ENCODE measurements around the gene USP11. TPM values are rescaled to one million over a fixed set of nuclear protein-coding genes. Genes with fewer than 3 reads are reported as not detected.

Gene USP11
- total and polyA plus RNA-seq, 7 donors, result 4.9 to 37.7 (median 21.8) TPM

DNA sequence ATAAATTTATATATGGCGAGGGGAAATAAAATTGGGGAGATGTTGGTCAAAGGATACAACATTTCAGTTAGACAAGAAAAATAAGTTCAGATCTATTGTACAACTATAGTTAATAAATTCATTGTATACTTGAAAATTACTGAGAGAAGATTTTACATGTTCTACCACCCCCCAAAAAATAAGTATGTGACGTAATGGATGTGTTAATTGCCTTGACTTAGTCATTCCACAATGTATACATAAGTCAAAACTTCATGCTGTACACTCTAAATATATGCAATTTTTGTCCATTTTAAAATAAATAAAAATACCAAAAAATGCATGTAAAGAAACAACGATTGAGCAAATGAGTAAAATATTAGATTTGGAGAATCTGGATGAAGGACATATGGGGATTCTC is 1.8 kb downstream of the USP11 start:
- peaks cover 0 to 6% (median 2%) of the 10 kb centered on the region in 4 donors for H3K4me1 ChIP-seq
- no peaks in the 10 kb centered on the region for H3K9me3 ChIP-seq
- H3K4me3 ChIP-seq, result peak overlapping the region in 3 of 4 donors; percentile 64 to 73 (median 66)
- intact Hi-C loops (cut with DNase I), result loop anchor here (5.0 to 10.0 kb wide), 2 partner anchors 90 to 418 kb away; partner anchors contain the start of genes ELK1, NDUFB11 and RBM10
- H3K36me3 ChIP-seq, result peaks cover 0 to under 1% (median 0%) of the 10 kb centered on the region in 4 donors
- WGBS, 2 donors, result 61 to 63% methylated on average over 3 of the region's 3 CpGs
- TF ChIP-seq POLR2A (IDR thresholded peaks at IDR 0.05), result no peak
- TF ChIP-seq, protein P1, sequence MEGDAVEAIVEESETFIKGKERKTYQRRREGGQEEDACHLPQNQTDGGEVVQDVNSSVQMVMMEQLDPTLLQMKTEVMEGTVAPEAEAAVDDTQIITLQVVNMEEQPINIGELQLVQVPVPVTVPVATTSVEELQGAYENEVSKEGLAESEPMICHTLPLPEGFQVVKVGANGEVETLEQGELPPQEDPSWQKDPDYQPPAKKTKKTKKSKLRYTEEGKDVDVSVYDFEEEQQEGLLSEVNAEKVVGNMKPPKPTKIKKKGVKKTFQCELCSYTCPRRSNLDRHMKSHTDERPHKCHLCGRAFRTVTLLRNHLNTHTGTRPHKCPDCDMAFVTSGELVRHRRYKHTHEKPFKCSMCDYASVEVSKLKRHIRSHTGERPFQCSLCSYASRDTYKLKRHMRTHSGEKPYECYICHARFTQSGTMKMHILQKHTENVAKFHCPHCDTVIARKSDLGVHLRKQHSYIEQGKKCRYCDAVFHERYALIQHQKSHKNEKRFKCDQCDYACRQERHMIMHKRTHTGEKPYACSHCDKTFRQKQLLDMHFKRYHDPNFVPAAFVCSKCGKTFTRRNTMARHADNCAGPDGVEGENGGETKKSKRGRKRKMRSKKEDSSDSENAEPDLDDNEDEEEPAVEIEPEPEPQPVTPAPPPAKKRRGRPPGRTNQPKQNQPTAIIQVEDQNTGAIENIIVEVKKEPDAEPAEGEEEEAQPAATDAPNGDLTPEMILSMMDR (IDR thresholded peaks at IDR 0.05), result no peak
- TF ChIP-seq EP300 (IDR thresholded peaks at IDR 0.05), result no peak
- no peak for TF ChIP-seq POLR2AphosphoS5 (IDR thresholded peaks at IDR 0.05)
- DNase-seq, result no peak
- no peaks in the 10 kb centered on the region for H3K27me3 ChIP-seq
- H3K27ac ChIP-seq, result peak overlapping the region; percentile 93 to 97 (median 94)

GRCh38 chrX:47235691-47236103 is 2.9 kb downstream of the USP11 start:
- 76 to 86% methylated on average over 4 of the region's 4 CpGs for WGBS, 2 donors
- Histone ChIP-seq H3K36me3 (peaks cover 0 to 12% (median 1%) of the 10 kb centered on the region in 4 donors), H3K4me1 (peaks cover 0 to 6% (median 2%) of the 10 kb centered on the region in 4 donors), H3K4me3 (no peak overlapping the region), H3K27ac (peak overlapping the region; percentile 41 to 97 (median 94)), H3K27me3 (no peaks in the 10 kb centered on the region), H3K9me3 (no peaks in the 10 kb centered on the region)
- intact Hi-C loops (cut with DNase I), result loop anchor here (2.0 to 10.0 kb wide), 4 partner anchors 77 to 287 kb away; partner anchors contain the start of genes NDUFB11 and RBM10
- no peak for DNase-seq
- TF ChIP-seq POLR2AphosphoS5 (IDR thresholded peaks at IDR 0.05) (no peak), EP300 (IDR thresholded peaks at IDR 0.05) (no peak)

DNA sequence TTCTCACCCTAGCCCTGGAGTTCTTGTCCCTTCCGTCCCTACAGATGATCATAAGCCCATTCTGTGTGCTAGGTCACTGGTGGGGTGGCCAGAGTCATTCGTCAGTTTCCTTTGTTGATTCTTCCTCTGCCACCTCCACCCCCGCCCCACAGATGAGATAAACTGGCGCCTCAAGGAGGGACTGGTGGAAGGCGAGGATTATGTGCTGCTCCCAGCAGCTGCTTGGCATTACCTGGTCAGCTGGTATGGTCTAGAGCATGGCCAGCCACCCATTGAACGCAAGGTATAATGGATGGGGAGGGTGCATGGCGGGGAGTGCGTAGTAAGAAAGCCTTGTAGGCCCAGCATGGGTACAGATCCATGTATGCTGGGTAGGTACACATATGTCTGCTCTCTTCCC is 6.4 kb downstream of the USP11 start:
- 97 to 98% methylated on average over 8 of the region's 8 CpGs for WGBS, 2 donors
- H3K27me3 ChIP-seq, result no peaks in the 10 kb centered on the region
- H3K9me3 ChIP-seq, result no peaks in the 10 kb centered on the region
- DNase-seq, result peak; percentile 30
- H3K4me3 ChIP-seq, result no peak overlapping the region
- H3K4me1 ChIP-seq, result no peaks in the 10 kb centered on the region
- H3K36me3 ChIP-seq, result peaks cover 0 to 45% (median 4%) of the 10 kb centered on the region in 4 donors
- intact Hi-C loops (cut with DNase I), result loop anchor here (5.0 to 10.0 kb wide), 3 partner anchors 73 to 123 kb away; partner anchors contain the start of genes NDUFB11 and RBM10
- H3K27ac ChIP-seq, result no peak overlapping the region
- no peak for TF ChIP-seq POLR2AphosphoS5 (IDR thresholded peaks at IDR 0.05)
- TF ChIP-seq POLR2A (IDR thresholded peaks at IDR 0.05), result no peak
- TF ChIP-seq, protein P1 (IDR thresholded peaks at IDR 0.05), result no peak
- no peak for TF ChIP-seq EP300 (IDR thresholded peaks at IDR 0.05)

DNA sequence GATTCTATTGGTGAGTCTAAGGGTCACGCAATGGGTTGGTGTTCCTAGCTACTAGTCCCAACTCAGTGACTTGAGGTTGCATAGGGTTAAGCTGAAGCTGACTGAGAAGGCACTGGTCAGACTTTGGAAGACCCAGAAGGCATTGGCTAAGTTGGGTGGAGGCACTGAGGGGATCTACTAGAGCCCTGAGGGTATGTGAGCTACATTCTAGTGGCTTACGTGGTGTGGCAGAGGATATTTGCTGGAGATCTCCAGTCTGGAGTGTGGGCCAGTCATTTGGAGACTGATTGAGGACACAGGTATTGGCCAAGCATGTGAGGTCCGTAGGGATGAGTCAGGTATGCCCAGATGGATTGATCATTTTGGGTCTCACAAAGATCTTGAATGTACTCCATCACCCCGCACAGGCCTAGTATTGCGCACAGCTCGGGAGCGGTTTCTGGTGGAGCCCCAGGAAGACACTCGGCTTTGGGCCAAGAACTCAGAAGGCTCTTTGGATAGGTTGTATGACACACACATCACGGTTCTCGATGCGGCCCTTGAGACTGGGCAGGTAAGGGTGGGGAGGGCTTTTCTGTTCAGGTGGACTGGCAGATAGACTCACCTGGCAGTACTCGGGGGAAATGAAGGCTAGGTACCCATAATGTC is 7.2 kb downstream of the USP11 start:
- Histone ChIP-seq H3K36me3 (peaks cover 0 to 53% (median 6%) of the 10 kb centered on the region in 4 donors), H3K27me3 (no peaks in the 10 kb centered on the region), H3K4me3 (no peak overlapping the region), H3K4me1 (no peaks in the 10 kb centered on the region), H3K9me3 (no peaks in the 10 kb centered on the region), H3K27ac (no peak overlapping the region)
- TF ChIP-seq POLR2A (IDR thresholded peaks at IDR 0.05) (no peak), POLR2AphosphoS5 (IDR thresholded peaks at IDR 0.05) (no peak), EP300 (IDR thresholded peaks at IDR 0.05) (no peak)
- TF ChIP-seq, protein P1 (IDR thresholded peaks at IDR 0.05), result no peak
- DNase-seq, result peak; percentile 48
- intact Hi-C loops (cut with DNase I), result loop anchor here (5.0 to 10.0 kb wide), 3 partner anchors 72 to 122 kb away; partner anchors contain the start of genes NDUFB11 and RBM10
- 97 to 98% methylated on average over 12 of the region's 12 CpGs for WGBS, 2 donors

DNA sequence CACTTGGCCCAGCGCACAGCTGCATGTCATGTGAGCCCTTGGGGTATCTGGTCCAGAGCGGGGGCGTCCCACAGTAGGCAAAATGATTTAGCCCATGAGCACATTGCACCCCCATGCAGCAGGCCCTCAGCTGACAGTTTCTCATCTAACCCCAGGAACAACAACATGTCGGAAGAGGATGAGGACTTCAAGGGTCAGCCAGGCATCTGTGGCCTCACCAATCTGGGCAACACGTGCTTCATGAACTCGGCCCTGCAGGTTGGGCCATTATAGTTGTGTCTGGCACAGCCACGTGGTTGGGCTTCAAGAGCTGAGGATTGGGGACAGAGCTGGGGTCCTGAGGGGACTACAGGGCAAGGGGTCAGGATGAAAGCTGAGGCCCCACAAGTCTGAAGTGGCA is 7.8 kb downstream of the USP11 start:
- Histone ChIP-seq H3K27ac (no peak overlapping the region), H3K9me3 (no peaks in the 10 kb centered on the region), H3K4me3 (no peak overlapping the region), H3K36me3 (peaks cover 0 to 59% (median 7%) of the 10 kb centered on the region in 4 donors), H3K4me1 (no peaks in the 10 kb centered on the region), H3K27me3 (no peaks in the 10 kb centered on the region)
- no peak for TF ChIP-seq EP300 (IDR thresholded peaks at IDR 0.05)
- TF ChIP-seq, protein P1 (IDR thresholded peaks at IDR 0.05), result no peak
- no peak for TF ChIP-seq POLR2AphosphoS5 (IDR thresholded peaks at IDR 0.05)
- no peak for TF ChIP-seq POLR2A (IDR thresholded peaks at IDR 0.05)
- peak; percentile 30 for DNase-seq
- WGBS, 2 donors, result 95% methylated on average over 7 of the region's 7 CpGs
- intact Hi-C loops (cut with DNase I), result no loop called here

Data from sigmoid colon (tissue), 7 donors.